ENCODE measurements around the gene FAM120B.

Gene FAM120B

DNA sequence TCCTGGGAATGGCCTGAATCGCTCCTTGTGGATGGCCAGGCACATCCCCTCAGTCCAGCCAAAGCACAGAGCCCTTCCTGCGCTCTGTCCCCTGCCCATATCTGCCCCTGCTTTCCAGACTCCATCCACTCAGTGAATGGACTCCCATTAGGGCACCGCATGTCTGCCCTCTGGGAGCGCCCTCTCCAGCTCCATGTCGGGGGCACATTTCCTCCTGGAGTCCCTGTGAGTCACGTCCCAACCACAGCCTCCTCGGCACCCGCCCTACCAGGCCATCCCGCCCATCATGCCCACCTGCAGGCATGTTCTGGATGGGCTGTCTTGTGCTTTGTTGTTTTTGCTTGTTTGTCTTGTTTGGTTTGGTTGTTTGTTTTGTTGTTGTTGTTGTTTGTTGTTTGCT lies 149.8 kb downstream of the FAM120B start:
- no peak for DNase-seq (ENCODE audit: low read depth)
